HG03097 (cell line): ENCODE measurements around the gene MARS1.
A peak's percentile ranks its signal among the peaks of the same experiment; 100 is the strongest.
"Not testable (repeated sequence)": the region's sequence is repeated elsewhere in the genome, so short reads cannot be mapped to it uniquely, and the experiment has no call there.

ENCODE experiments used
- ATAC-seq: cut with Tn5 transposase; IDR thresholded peaks from one replicate; pipeline ENCODE4 v1.9.1; 2021; ENCODE audit not compliant: unreplicated experiment, low FRiP score

Gene MARS1

GRCh38 chr12:57487597-57488401, at the start of gene MARS1:
TSS of gene MARS1 (plus strand) at chr12:57488068. CDS start at chr12:57488091, 23 bp downstream.
- ATAC-seq: peak; percentile 97

- ATAC-seq: no peak
Observed at GRCh38 chr12:57438400-57438799, 49.5 kb upstream of the MARS1 start.

- ATAC-seq: no peak
Observed at GRCh38 chr12:57439762-57440266, 48.1 kb upstream of the MARS1 start.

GRCh38 chr12:57441393-57441792, 46.5 kb upstream of the MARS1 start:
- not testable (repeated sequence) for ATAC-seq

GRCh38 chr12:57441846-57442427, 45.9 kb upstream of the MARS1 start:
- ATAC-seq: no peak

GRCh38 chr12:57444337-57444736, 43.5 kb upstream of the MARS1 start:
- ATAC-seq: not testable (repeated sequence)

- no peak for ATAC-seq
Observed at GRCh38 chr12:57444744-57445143, 43.1 kb upstream of the MARS1 start.

- ATAC-seq: no peak
Observed at GRCh38 chr12:57446292-57446960, 41.4 kb upstream of the MARS1 start.

- no peak for ATAC-seq
Observed at GRCh38 chr12:57448669-57449068, 39.2 kb upstream of the MARS1 start.

GRCh38 chr12:57449375-57449774, 38.5 kb upstream of the MARS1 start:
- no peak for ATAC-seq

- ATAC-seq: no peak
Observed at GRCh38 chr12:57450057-57450456, 37.8 kb upstream of the MARS1 start.

- ATAC-seq: no peak
Observed at GRCh38 chr12:57451233-57451778, 36.6 kb upstream of the MARS1 start.

GRCh38 chr12:57452181-57452936, 35.5 kb upstream of the MARS1 start:
- no peak for ATAC-seq

GRCh38 chr12:57452937-57453509, 34.8 kb upstream of the MARS1 start:
- no peak for ATAC-seq

GRCh38 chr12:57454213-57454565, 33.7 kb upstream of the MARS1 start:
- no peak for ATAC-seq

- no peak for ATAC-seq
Observed at GRCh38 chr12:57454566-57455373, 33.1 kb upstream of the MARS1 start, which contains the start of gene INHBE. TSS of gene INHBE (plus strand) at chr12:57455307. CDS start at chr12:57455537, 230 bp downstream.

- no peak for ATAC-seq
Observed at GRCh38 chr12:57455374-57456144, 32.3 kb upstream of the MARS1 start.

GRCh38 chr12:57456145-57456700, 31.6 kb upstream of the MARS1 start:
- no peak for ATAC-seq
